ENCODE data around the gene HFE. TPM values are rescaled to one million over a fixed set of nuclear protein-coding genes. Genes with fewer than 3 reads are reported as not detected.

Gene HFE
- total and polyA plus RNA-seq, 2 of the 13 experiments (the other 11 are each of a cell fraction or from before 2014, with no cell fraction given), result 3.7 to 6.3 TPM

DNA sequence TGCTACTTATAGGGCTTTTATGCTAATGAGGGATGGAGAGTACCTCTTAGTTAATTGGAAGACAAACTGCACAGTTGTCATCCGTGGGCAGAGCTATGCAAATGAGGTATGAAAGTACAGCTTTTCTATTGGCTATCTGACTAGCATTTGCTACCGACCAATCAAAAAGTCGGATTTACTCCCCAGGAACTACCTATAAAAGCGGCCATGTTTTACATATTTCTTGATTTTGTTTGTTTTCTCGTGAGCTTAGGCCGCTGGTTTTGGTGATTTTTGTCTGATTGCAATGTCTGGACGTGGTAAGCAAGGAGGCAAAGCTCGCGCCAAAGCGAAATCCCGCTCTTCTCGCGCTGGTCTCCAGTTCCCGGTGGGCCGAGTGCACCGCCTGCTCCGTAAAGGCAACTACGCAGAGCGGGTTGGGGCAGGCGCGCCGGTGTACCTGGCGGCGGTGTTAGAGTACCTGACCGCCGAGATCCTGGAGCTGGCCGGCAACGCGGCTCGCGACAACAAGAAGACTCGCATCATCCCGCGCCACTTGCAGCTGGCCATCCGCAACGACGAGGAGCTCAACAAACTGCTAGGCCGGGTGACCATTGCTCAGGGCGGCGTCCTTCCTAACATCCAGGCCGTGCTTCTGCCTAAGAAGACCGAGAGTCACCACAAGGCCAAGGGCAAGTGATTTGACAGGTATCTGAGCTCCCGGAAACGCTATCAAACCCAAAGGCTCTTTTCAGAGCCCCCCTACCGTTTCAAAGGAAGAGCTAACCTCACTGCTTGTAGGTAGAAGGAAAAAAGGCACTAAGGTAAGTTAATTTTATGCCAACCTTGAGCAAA, 36.9 kb downstream of the HFE start (continued):
- TF ChIP-seq SMAD1 (CRISPR knock-in tag; IDR thresholded peaks at IDR 0.05; ENCODE audit: borderline replicate concordance, low read depth), result peak; percentile 31; the same call in 1 of the 2 replicates
- no peak for TF ChIP-seq NBN (conservative IDR thresholded peaks at IDR 0.05)
- peak; percentile 48; the same call in 1 of the 2 replicates for TF ChIP-seq ZNF33B (CRISPR knock-in tag; IDR thresholded peaks at IDR 0.05)
- TF ChIP-seq ZBTB7B (CRISPR knock-in tag; IDR thresholded peaks at IDR 0.05), result peak; percentile 73
- no peak for TF ChIP-seq ZBTB1 (CRISPR knock-in tag; IDR thresholded peaks at IDR 0.05; ENCODE audit: borderline replicate concordance)
- peak; percentile 15; the same call in 1 of the 2 replicates for TF ChIP-seq HHEX (CRISPR knock-in tag; IDR thresholded peaks at IDR 0.05)
- TF ChIP-seq ARID3A (IDR thresholded peaks at IDR 0.05; ENCODE audit: low read depth, low read length), result peak; percentile 63; the same call in 1 of the 2 replicates
- TF ChIP-seq RCOR2 (CRISPR knock-in tag; IDR thresholded peaks at IDR 0.05), result no peak
- TF ChIP-seq ZNF772 (CRISPR knock-in tag; IDR thresholded peaks at IDR 0.05), result peak; percentile 58; the same call in 1 of the 2 replicates
- TF ChIP-seq JUND (CRISPR knock-in tag; IDR thresholded peaks at IDR 0.05), result no peak; the same call in 1 of the 2 replicates
- TF ChIP-seq SRF (IDR thresholded peaks at IDR 0.05; ENCODE audit: low read depth, low read length), result 0 out of 2 replicates have a peak, but pooled peaks have one; percentile 3
- TF ChIP-seq, protein P1, sequence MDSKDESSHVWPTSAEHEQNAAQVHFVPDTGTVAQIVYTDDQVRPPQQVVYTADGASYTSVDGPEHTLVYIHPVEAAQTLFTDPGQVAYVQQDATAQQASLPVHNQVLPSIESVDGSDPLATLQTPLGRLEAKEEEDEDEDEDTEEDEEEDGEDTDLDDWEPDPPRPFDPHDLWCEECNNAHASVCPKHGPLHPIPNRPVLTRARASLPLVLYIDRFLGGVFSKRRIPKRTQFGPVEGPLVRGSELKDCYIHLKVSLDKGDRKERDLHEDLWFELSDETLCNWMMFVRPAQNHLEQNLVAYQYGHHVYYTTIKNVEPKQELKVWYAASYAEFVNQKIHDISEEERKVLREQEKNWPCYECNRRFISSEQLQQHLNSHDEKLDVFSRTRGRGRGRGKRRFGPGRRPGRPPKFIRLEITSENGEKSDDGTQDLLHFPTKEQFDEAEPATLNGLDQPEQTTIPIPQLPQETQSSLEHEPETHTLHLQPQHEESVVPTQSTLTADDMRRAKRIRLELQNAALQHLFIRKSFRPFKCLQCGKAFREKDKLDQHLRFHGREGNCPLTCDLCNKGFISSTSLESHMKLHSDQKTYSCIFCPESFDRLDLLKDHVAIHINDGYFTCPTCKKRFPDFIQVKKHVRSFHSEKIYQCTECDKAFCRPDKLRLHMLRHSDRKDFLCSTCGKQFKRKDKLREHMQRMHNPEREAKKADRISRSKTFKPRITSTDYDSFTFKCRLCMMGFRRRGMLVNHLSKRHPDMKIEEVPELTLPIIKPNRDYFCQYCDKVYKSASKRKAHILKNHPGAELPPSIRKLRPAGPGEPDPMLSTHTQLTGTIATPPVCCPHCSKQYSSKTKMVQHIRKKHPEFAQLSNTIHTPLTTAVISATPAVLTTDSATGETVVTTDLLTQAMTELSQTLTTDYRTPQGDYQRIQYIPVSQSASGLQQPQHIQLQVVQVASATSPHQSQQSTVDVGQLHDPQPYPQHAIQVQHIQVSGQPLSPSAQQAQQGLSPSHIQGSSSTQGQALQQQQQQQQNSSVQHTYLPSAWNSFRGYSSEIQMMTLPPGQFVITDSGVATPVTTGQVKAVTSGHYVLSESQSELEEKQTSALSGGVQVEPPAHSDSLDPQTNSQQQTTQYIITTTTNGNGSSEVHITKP (CRISPR knock-in tag; IDR thresholded peaks at IDR 0.05; ENCODE audit: low read depth), result 0 out of 2 replicates have a peak, but pooled peaks have one; percentile 11
- TF ChIP-seq ZNF749 (CRISPR knock-in tag; IDR thresholded peaks at IDR 0.05; ENCODE audit: borderline replicate concordance), result peak; percentile 79; the same call in 1 of the 2 replicates
- TF ChIP-seq ZNF800 (CRISPR knock-in tag; IDR thresholded peaks at IDR 0.05), result peak; percentile 77; the same call in 1 of the 2 replicates
- TF ChIP-seq TFDP1 (CRISPR knock-in tag; IDR thresholded peaks at IDR 0.05; ENCODE audit: borderline replicate concordance), result peak; percentile 72; the same call in 1 of the 2 replicates
- peak; percentile 72 for TF ChIP-seq ZNF556 (CRISPR knock-in tag; IDR thresholded peaks at IDR 0.05; ENCODE audit: borderline replicate concordance)
- TF ChIP-seq ZNF224 (CRISPR knock-in tag; IDR thresholded peaks at IDR 0.05), result 0 out of 2 replicates have a peak, but pooled peaks have one; percentile 33
- TF ChIP-seq, protein P2, sequence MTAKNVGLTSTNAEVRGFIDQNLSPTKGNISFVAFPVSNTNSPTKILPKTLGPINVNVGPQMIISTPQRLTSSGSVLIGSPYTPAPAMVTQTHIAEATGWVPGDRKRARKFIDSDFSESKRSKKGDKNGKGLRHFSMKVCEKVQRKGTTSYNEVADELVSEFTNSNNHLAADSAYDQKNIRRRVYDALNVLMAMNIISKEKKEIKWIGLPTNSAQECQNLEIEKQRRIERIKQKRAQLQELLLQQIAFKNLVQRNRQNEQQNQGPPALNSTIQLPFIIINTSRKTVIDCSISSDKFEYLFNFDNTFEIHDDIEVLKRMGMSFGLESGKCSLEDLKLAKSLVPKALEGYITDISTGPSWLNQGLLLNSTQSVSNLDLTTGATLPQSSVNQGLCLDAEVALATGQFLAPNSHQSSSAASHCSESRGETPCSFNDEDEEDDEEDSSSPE (CRISPR knock-in tag; IDR thresholded peaks at IDR 0.05), result peak; percentile 63
